ENCODE data around the gene THOC7. TPM values are rescaled to one million over a fixed set of nuclear protein-coding genes. Genes with fewer than 3 reads are reported as not detected.

The THOC7 gene
- total and polyA plus RNA-seq, 2 experiments from 2014 or later, result 49.1 to 115 TPM

DNA sequence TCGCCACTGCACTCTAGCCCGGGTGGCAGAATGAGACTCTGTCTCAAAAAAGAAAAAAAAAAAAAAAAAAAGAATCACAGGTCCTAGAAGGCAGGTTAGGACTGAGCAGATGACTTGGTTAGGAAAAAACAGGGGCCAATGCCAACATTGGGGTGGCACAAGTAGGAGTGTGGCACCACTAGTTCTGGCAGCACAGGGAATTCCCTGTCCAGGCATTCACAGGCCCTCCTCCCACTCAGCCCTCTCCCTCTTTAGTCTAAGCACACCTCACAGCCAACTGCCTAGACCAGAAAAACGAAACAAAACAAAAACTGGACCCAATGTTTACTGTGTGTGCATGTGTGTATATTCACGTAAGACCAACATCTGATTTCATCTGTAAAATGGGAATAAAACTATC lies 10.5 kb downstream of the THOC7 start:
- Histone ChIP-seq H3K27ac (no peak overlapping the region), H3K36me3 (no peaks in the 10 kb centered on the region), H3K4me3 (no peak overlapping the region), H3K27me3 (no peaks in the 10 kb centered on the region), H3K9me3 (ENCODE audit: low read depth) (no peaks in the 10 kb centered on the region), H3K4me1 (ENCODE audit: low read depth) (no peaks in the 10 kb centered on the region)
- no peak for DNase-seq (ENCODE audit: low read depth in 1 of 2, low spot score in 1 of 2)
- TF ChIP-seq, protein P1, sequence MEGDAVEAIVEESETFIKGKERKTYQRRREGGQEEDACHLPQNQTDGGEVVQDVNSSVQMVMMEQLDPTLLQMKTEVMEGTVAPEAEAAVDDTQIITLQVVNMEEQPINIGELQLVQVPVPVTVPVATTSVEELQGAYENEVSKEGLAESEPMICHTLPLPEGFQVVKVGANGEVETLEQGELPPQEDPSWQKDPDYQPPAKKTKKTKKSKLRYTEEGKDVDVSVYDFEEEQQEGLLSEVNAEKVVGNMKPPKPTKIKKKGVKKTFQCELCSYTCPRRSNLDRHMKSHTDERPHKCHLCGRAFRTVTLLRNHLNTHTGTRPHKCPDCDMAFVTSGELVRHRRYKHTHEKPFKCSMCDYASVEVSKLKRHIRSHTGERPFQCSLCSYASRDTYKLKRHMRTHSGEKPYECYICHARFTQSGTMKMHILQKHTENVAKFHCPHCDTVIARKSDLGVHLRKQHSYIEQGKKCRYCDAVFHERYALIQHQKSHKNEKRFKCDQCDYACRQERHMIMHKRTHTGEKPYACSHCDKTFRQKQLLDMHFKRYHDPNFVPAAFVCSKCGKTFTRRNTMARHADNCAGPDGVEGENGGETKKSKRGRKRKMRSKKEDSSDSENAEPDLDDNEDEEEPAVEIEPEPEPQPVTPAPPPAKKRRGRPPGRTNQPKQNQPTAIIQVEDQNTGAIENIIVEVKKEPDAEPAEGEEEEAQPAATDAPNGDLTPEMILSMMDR (IDR thresholded peaks at IDR 0.05; ENCODE audit: low read depth, low read length), result no peak

DNA sequence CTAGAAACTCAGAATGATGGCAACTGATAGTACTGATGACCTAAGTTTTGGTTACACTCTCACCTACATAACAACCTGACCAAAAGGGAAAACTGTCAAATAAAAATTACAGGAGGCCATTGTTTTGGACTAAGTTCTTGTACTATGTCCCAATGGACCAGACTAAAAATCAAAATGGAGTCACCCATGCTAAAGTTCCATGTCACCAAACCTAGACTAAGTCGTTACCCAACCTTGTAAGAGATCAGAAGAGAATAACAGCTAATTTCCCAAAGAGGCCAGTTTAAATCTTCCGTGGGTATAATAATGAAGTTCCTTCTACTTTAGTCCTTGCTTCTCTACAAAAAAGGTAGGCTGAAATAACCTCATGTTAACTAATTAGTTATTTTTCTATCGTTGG lies 12.3 kb downstream of the THOC7 start:
- TF ChIP-seq, protein P1 (IDR thresholded peaks at IDR 0.05; ENCODE audit: low read depth, low read length), result no peak
- no peak for DNase-seq (ENCODE audit: low read depth in 1 of 2, low spot score in 1 of 2)
- Histone ChIP-seq H3K9me3 (ENCODE audit: low read depth) (no peaks in the 10 kb centered on the region), H3K4me3 (no peak overlapping the region), H3K36me3 (no peaks in the 10 kb centered on the region), H3K27ac (no peak overlapping the region), H3K4me1 (ENCODE audit: low read depth) (no peaks in the 10 kb centered on the region), H3K27me3 (no peaks in the 10 kb centered on the region)

DNA sequence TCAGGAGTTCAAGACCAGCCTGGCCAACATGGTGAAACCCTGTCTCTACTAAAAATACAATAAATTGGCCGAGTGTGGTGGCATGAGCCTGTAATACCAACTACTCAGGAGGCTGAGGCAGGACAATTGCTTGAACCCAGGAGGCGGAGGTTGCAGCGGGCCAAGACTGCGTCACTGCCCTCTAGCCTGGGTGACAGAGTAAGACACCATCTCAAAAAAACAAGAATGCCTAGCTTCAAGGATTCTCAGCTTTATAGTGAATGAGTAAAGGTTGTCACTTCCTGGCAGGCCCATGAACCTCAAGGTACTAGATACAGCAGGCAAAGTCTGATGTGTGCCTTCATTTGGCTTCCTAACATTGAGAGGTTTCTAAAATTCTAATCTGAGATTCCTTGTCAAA lies 14.4 kb downstream of the THOC7 start:
- H3K4me3 ChIP-seq, result no peak overlapping the region
- H3K9me3 ChIP-seq (ENCODE audit: low read depth), result no peaks in the 10 kb centered on the region
- no peaks in the 10 kb centered on the region for H3K4me1 ChIP-seq (ENCODE audit: low read depth)
- no peaks in the 10 kb centered on the region for H3K36me3 ChIP-seq
- no peak overlapping the region for H3K27ac ChIP-seq
- no peak for DNase-seq (ENCODE audit: low read depth in 1 of 2, low spot score in 1 of 2)
- TF ChIP-seq, protein P1 (IDR thresholded peaks at IDR 0.05; ENCODE audit: low read depth, low read length), result no peak
- no peaks in the 10 kb centered on the region for H3K27me3 ChIP-seq

DNA sequence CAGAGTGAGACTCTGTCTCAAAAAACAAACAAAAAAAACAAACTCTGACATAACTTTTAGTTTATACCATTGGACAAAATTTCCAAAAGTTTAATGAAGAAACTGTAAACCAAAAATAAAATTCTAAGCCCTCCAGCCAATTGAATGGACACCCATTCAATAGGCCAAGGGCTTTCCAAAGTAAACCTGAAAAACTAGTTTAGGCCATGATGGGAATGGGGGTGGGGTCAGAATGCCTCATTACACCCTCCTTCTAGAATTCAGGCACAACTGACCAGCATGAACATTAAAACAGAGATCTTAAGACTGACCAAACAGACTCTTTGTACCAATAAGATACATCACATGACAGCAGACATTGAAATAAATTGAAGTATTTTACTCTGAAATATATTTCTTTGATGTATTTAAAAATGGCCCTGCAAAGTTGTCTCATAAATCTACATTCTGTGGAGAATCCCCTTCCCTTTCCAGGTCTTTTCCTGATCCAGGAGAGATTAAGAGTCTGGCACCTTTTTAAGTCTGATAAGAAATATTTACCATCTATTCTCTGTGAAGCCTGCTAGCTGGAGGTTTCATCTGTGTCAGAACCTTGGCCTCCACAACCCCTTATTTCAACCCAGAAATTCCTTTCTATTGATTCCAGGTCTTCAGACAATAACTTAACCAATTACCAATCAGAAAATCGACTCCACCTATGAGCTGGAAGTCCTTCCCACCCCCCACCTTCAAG lies 15.7 kb downstream of the THOC7 start:
- H3K27me3 ChIP-seq, result no peaks in the 10 kb centered on the region
- H3K4me3 ChIP-seq, result no peak overlapping the region
- no peaks in the 10 kb centered on the region for H3K4me1 ChIP-seq (ENCODE audit: low read depth)
- no peaks in the 10 kb centered on the region for H3K36me3 ChIP-seq
- H3K27ac ChIP-seq, result no peak overlapping the region
- H3K9me3 ChIP-seq (ENCODE audit: low read depth), result no peaks in the 10 kb centered on the region
- TF ChIP-seq, protein P1 (IDR thresholded peaks at IDR 0.05; ENCODE audit: low read depth, low read length), result no peak
- DNase-seq (ENCODE audit: low read depth in 1 of 2, low spot score in 1 of 2), result no peak

DNA sequence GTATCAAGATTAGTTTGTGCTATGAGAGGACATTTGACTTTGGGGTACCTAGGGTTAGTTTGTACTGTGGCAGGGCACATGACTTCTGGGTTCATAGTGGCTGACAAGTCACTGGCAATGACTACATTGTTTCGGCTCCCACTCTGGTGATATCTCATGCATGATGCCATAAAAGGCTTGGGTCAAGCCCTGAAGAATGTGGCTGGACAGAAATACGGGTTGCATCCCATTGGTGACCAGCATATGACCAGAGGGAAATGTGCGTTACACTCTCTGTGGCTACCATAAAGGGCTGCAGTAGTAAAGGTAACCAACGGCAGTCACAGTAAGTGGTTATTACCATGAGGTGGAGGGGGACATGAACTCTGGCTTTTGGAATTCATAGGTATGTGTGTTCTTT lies 18.4 kb downstream of the THOC7 start:
- Histone ChIP-seq H3K4me1 (ENCODE audit: low read depth) (no peaks in the 10 kb centered on the region), H3K27ac (no peak overlapping the region), H3K9me3 (ENCODE audit: low read depth) (no peaks in the 10 kb centered on the region), H3K4me3 (no peak overlapping the region), H3K27me3 (no peaks in the 10 kb centered on the region), H3K36me3 (no peaks in the 10 kb centered on the region)
- no peak for DNase-seq (ENCODE audit: low read depth in 1 of 2, low spot score in 1 of 2)
- TF ChIP-seq, protein P1 (IDR thresholded peaks at IDR 0.05; ENCODE audit: low read depth, low read length), result no peak

Measured in cardiac muscle cell (in vitro differentiated cells and primary cell).